ENCODE data around the gene RPIA. TPM values are rescaled to one million over a fixed set of nuclear protein-coding genes. Genes with fewer than 3 reads are reported as not detected.

Gene RPIA
- total and polyA plus RNA-seq, 2 of the 4 experiments (the other 2 are of a cell fraction): 4.1 to 8.6 TPM

- Histone ChIP-seq H4K8ac (ENCODE audit: low read depth in 2 of 2, low read length in 2 of 2) (no peak overlapping the region), H2BK20ac (ENCODE audit: low read depth, low read length) (no peak overlapping the region), H2AK9ac (replicated peaks; ENCODE audit: low read depth, low read length, poor library complexity) (no peak overlapping the region), H3K14ac (replicated peaks; ENCODE audit: low read depth, low read length) (no peak overlapping the region), H4K91ac (ENCODE audit: insufficient read depth, low read depth, low read length) (no peak overlapping the region), H2BK5ac (ENCODE audit: low read depth, low read length, poor library complexity, severe bottlenecking) (no peak overlapping the region), H3K23ac (ENCODE audit: low read depth, low read length) (no peak overlapping the region), H3K36me3 (ENCODE audit: control insufficient read depth, insufficient read depth, low read length) (no peaks in the 10 kb centered on the region), H3K56ac (ENCODE audit: extremely low read depth, insufficient read depth, low read length) (no peak overlapping the region), H2BK120ac (ENCODE audit: low read depth, low read length) (no peak overlapping the region), H3K4me1 (ENCODE audit: control insufficient read depth, insufficient read depth, low read length) (no peaks in the 10 kb centered on the region), H3K9me3 (ENCODE audit: control insufficient read depth, insufficient read depth, low read length) (no peaks in the 10 kb centered on the region), H3K18ac (ENCODE audit: low read depth, low read length) (no peak overlapping the region), H4K5ac (ENCODE audit: low read depth, low read length) (no peak overlapping the region), H4K20me1 (ENCODE audit: insufficient read depth, low read length) (no peaks in the 10 kb centered on the region), H3K4me3 (ENCODE audit: insufficient read depth, low read depth, low read length) (no peak overlapping the region), H2BK15ac (ENCODE audit: low read depth, low read length) (no peak overlapping the region), H3K27me3 (ENCODE audit: control insufficient read depth, insufficient read depth, low read length) (peaks cover 5% of the 10 kb centered on the region), H2AFZ (replicated peaks; ENCODE audit: low read length, poor library complexity) (no peak overlapping the region), H3K4me2 (ENCODE audit: low read depth, low read length) (no peak overlapping the region), H3K9ac (ENCODE audit: low read depth, low read length) (no peak overlapping the region), H2AK5ac (ENCODE audit: low read depth, low read length) (no peak overlapping the region), H3K27ac (ENCODE audit: insufficient read depth, low read length) (no peak overlapping the region), H3K4ac (ENCODE audit: low read depth, low read length) (no peak overlapping the region), H3K9me1 (ENCODE audit: insufficient read depth, low read length) (no peaks in the 10 kb centered on the region), H3K79me1 (ENCODE audit: low read depth in 1 of 2, low read length in 2 of 2) (no peaks in the 10 kb centered on the region)
- CTCF ChIA-PET: no interaction called here
- TF ChIP-seq USF2 (IDR thresholded peaks at IDR 0.05; ENCODE audit: low read depth, low read length) (no peak), NFE2L2 (IDR thresholded peaks at IDR 0.05; ENCODE audit: low read depth, low read length) (no peak), ELK1 (IDR thresholded peaks at IDR 0.05; ENCODE audit: borderline replicate concordance, low read depth, low read length) (no peak), MAFK (IDR thresholded peaks at IDR 0.05; ENCODE audit: low read depth, low read length) (no peak), CTCF (conservative IDR thresholded peaks at IDR 0.05; ENCODE audit: low read depth, low read length) (no peak), BHLHE40 (IDR thresholded peaks at IDR 0.05; ENCODE audit: low read depth, low read length) (no peak), CHD1 (IDR thresholded peaks at IDR 0.05; ENCODE audit: low read depth, low read length) (no peak)
- ATAC-seq (ENCODE audit: low read depth) (no peak), DNase-seq (no peak)
- WGBS, 2 experiments (ENCODE audit: extremely low coverage in 2 of 2, insufficient read length in 1 of 2): 71% methylated on average over 1 of the region's 4 CpGs; no CpG with 5 or more reads in 1 of the 2 experiments
- in situ Hi-C loops (cut with MboI; ENCODE audit: low sequenced_read_pairs) (loop anchor here (5.0 to 25.0 kb wide), 3 partner anchors 74 to 604 kb away; partner anchors contain the start of genes KRCC1 and SMYD1), dilution Hi-C loops (cut with HindIII; ENCODE audit: low sequenced_read_pairs, unreplicated experiment) (no loop called here), intact Hi-C loops (cut with micrococcal nuclease) (no loop called here)
- no TSS peak for BruUV-seq (replicated peaks)
- POLR2A ChIA-PET (ENCODE audit: unreplicated experiment): no interaction called here
Measured at GRCh38 chr2:88666576-88666975, 24.9 kb upstream of the RPIA start.
